RWPE1 (cell line): ENCODE data around the gene RASL10B.
A peak's percentile ranks its signal among the peaks of the same experiment; 100 is the strongest.

Experiments used
- CTCF ChIA-PET: fragments of 350-600 bp; sonication (Branson Sonifier 250); formaldehyde crosslinking; extraction: SDS; loops from one replicate; lab custom pipeline; 2021; lab: Yijun Ruan, JAX
- POLR2A ChIA-PET: fragments of 400-600 bp; formaldehyde crosslinking; extraction: SDS; loops from one replicate; lab custom pipeline; 2020; ENCODE audit warnings: antibody characterized with exemption; ENCODE audit not compliant: low non-redundant PET; lab: Yijun Ruan, JAX
- DNase-seq: peaks from one replicate; pipeline ENCODE4 v3.0.0; 2012; ENCODE audit warnings: low spot score
- H3K27ac ChIP-seq: fragments of 450-650 bp; 2 replicates; pipeline ENCODE4 v1.5.1; 2017
- TF ChIP-seq, protein P1 (sequence below): fragments of 450-650 bp; conservative IDR thresholded peaks from 2 replicates; pipeline ENCODE4 v1.5.1; 2017; ENCODE audit warnings: low read depth, mild to moderate bottlenecking

RASL10B gene

DNA sequence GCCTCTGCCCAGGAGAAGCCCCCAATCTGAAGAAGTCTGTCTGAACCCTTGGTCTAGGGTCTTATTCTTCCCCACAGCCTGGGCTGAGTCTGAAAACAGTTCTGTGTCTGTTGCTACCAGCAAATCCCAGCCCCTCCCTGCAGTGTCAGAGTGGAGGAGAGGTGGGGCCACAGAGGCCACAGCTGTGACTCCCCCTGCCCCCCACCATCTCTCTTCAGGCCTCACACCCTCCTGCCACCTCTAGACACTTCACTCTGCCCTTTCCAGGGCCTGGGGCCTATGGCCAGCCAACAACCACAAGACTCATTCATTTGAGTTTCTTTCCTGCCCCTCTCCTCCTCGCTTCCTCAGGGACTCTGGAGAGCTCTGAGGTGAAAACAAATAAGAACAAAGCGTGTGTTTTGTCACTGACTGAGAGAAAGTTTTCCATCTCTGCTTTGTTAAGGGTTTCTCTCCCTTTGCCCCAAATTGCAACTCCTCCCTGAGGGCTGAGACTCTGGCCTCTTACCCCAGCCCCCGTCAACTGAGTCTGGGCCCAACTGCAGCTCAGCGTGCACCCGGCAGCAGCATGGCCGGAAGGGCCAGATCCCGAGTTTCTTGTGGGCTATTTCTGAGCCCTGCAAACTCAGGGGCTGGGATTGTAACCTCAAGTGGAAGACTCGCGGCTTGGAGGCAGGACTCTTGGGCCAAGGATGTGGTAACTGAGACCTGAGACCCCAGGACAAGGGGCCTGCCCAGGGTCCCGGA, 42.4 kb downstream of the RASL10B start:
- TF ChIP-seq, protein P1, sequence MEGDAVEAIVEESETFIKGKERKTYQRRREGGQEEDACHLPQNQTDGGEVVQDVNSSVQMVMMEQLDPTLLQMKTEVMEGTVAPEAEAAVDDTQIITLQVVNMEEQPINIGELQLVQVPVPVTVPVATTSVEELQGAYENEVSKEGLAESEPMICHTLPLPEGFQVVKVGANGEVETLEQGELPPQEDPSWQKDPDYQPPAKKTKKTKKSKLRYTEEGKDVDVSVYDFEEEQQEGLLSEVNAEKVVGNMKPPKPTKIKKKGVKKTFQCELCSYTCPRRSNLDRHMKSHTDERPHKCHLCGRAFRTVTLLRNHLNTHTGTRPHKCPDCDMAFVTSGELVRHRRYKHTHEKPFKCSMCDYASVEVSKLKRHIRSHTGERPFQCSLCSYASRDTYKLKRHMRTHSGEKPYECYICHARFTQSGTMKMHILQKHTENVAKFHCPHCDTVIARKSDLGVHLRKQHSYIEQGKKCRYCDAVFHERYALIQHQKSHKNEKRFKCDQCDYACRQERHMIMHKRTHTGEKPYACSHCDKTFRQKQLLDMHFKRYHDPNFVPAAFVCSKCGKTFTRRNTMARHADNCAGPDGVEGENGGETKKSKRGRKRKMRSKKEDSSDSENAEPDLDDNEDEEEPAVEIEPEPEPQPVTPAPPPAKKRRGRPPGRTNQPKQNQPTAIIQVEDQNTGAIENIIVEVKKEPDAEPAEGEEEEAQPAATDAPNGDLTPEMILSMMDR: no peak
- CTCF ChIA-PET: interaction anchor here (0.6 to 1.7 kb wide), 2 partner anchors 10 to 35 kb away, joined by 5 to 6 read pairs; no protein-coding TSS in a partner anchor
- peak overlapping the region; percentile 98 for H3K27ac ChIP-seq
- DNase-seq: no peak
- POLR2A ChIA-PET: interaction anchor here (1.0 kb wide), 1 partner anchor 24 kb away, joined by 4 read pairs; no protein-coding TSS in a partner anchor

GRCh38 chr17:35774499-35774898, 43.1 kb downstream of the RASL10B start:
- no peak for DNase-seq
- ChIA-PET POLR2A (interaction anchor here (1.0 kb wide), 1 partner anchor 23 kb away, joined by 4 read pairs; no protein-coding TSS in a partner anchor), CTCF (no interaction called here)
- TF ChIP-seq, protein P1: no peak
- H3K27ac ChIP-seq: peak overlapping the region; percentile 98

DNA sequence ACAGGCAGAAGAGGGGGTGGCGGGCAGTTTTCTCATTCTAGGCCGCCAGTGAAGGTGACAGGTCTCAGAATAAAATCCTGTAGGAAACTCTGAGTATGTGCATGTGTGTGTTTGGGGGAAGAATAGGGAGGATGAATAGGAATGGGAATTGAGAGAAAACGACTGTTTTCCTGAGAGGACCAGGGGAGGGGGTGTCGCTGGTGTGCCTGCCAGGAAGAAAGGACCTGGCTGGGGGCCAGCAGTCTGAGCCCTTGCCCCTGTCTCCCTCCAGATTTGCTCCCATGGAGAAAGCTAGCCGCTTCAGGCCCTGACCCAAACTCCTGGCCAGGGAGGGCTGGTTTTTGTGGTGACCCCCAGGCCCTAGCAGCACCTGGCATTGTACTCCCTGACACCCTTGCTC, 43.6 kb downstream of the RASL10B start:
- DNase-seq: no peak
- TF ChIP-seq, protein P1: no peak
- CTCF ChIA-PET: interaction anchor here (0.7 kb wide), 1 partner anchor 30 kb away, joined by 3 read pairs; no protein-coding TSS in a partner anchor
- H3K27ac ChIP-seq: peak overlapping the region; percentile 98
- POLR2A ChIA-PET: no interaction called here

GRCh38 chr17:35775583-35775982, 44.1 kb downstream of the RASL10B start:
- POLR2A ChIA-PET: interaction anchor here (0.6 kb wide), 1 partner anchor 828 kb away, joined by 3 read pairs; no protein-coding TSS in a partner anchor
- DNase-seq: no peak
- CTCF ChIA-PET: interaction anchor here (0.6 to 0.7 kb wide), 2 partner anchors 25 to 30 kb away, joined by 3 read pairs; no protein-coding TSS in a partner anchor
- H3K27ac ChIP-seq: peak overlapping the region; percentile 98
- TF ChIP-seq, protein P1: no peak

DNA sequence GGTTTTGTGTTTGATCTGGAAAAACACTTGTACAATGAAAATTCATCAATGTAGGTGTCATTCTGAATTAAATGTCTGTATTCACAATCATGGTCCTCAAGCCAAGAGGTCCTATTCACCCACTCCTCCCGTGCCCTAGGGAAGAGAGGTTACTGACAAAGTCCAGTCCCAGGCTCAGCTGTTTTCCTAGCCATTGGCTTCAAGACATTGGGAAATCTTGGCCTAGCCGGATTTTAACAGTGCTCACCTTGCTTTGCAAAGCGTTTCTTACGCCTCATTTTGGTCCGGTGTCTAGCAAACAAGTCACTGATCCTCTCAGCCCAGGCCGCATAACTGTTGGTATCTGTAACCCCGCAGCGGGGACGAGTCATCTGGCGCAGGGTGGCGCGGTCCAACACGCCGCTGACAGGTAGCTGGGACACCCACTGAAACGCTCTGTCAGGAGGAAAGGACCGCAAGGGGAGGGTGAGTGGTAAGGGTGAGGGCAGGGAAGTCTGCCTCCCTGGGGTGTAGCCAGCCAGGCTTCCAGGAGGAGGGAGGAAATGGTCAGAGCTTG, 47.3 kb downstream of the RASL10B start:
- ChIA-PET POLR2A (no interaction called here), CTCF (interaction anchor here (0.9 to 1.0 kb wide), 2 partner anchors 14 to 15 kb away, joined by 4 to 5 read pairs; no protein-coding TSS in a partner anchor)

GRCh38 chr17:35780950-35781349, 49.5 kb downstream of the RASL10B start:
- DNase-seq: no peak
- TF ChIP-seq, protein P1: no peak
- ChIA-PET POLR2A (interaction anchor here (0.6 kb wide), 1 partner anchor 8 kb away, joined by 3 read pairs; no protein-coding TSS in a partner anchor), CTCF (interaction anchor here (0.6 to 1.6 kb wide), 5 partner anchors 17 to 33 kb away, joined by 4 to 6 read pairs (median 5); partner anchors contain the start of gene TAF15)
- peak overlapping the region; percentile 64 for H3K27ac ChIP-seq

More for the DNA sequence above, 47.3 kb downstream of the RASL10B start:
- TF ChIP-seq, protein P1: no peak
- peak overlapping the region; percentile 97 for H3K27ac ChIP-seq
- DNase-seq: no peak
